Panc1 (cell line): ENCODE results near the gene SLCO2A1. TPM values are rescaled to one million over a fixed set of nuclear protein-coding genes. Genes with fewer than 3 reads are reported as not detected.

Source experiments
- ATAC-seq: fragments of 200-7000 bp; cut with Tn5 transposase; 2 replicates; pipeline ENCODE4 v1.9.1; 2020; ENCODE audit warnings: mild to moderate bottlenecking, moderate library complexity
- BruUV-seq: library from RNA; stranded (reverse); fragments of 400-500 nt; replicated peaks from 2 replicates; lab custom pipeline; 2021; lab: Mats Ljungman, UMichigan
- CTCF ChIA-PET: fragments of 300-600 bp; sonication (Branson Sonifier 250); formaldehyde crosslinking; loops from one replicate; lab custom pipeline; 2022; ENCODE audit warnings: antibody characterized with exemption; lab: Charles Lee
- POLR2A ChIA-PET: fragments of 300-600 bp; sonication (Branson Sonifier 250); formaldehyde crosslinking; loops from one replicate; lab custom pipeline; 2022; ENCODE audit warnings: antibody characterized with exemption; lab: Charles Lee
- DNase-seq: peaks from one replicate; pipeline ENCODE4 v3.0.0-alpha.2; 2010; ENCODE audit warnings: low read depth, low spot score
- H3K27ac ChIP-seq: 2 replicates; pipeline ENCODE4 v1.5.1; 2011; ENCODE audit warnings: mild to moderate bottlenecking, low read length, inconsistent platforms
- H3K27me3 ChIP-seq: fragments of 200-500 bp; sonication (Bioruptor generic); 2 replicates; pipeline ENCODE4 v1.6.0; 2014; ENCODE audit warnings: low read length, inconsistent platforms; ENCODE audit not compliant: control insufficient read depth, insufficient read depth
- H3K36me3 ChIP-seq: fragments of 200-500 bp; sonication (Bioruptor generic); 2 replicates; pipeline ENCODE4 v1.5.1; 2014; ENCODE audit warnings: inconsistent platforms, mild to moderate bottlenecking, low read length, moderate library complexity; ENCODE audit not compliant: control insufficient read depth, insufficient read depth
- H3K4me1 ChIP-seq: 2 replicates; pipeline ENCODE4 v1.5.1; 2011; ENCODE audit warnings: inconsistent platforms, mild to moderate bottlenecking, low read length, moderate library complexity; ENCODE audit not compliant: control insufficient read depth, insufficient read depth
- H3K4me3 ChIP-seq, 2 experiments: 2 replicates each; pipeline ENCODE4 v1.5.1; 2011 to 2012; ENCODE audit warnings: low read depth in 2 of 2, low read length in 2 of 2, mild to moderate bottlenecking in 2 of 2, inconsistent platforms in 1 of 2, moderate library complexity in 1 of 2
- H3K9me3 ChIP-seq: fragments of 200-500 bp; sonication (Bioruptor generic); 2 replicates; pipeline ENCODE4 v1.5.1; 2014; ENCODE audit warnings: low read depth, mild to moderate bottlenecking, inconsistent platforms, low read length, moderate library complexity; ENCODE audit not compliant: control insufficient read depth, insufficient read depth
- POLR2AphosphoS5 ChIP-seq: IDR thresholded peaks from 2 replicates; pipeline ENCODE4 v1.6.1; 2012; ENCODE audit warnings: mild to moderate bottlenecking, low read depth, low read length, moderate library complexity
- REST ChIP-seq, 2 experiments: IDR thresholded peaks; 2 replicates each; pipeline ENCODE4 v1.6.1; 2011 to 2012; ENCODE audit warnings: low read depth in 2 of 2, control low read depth in 1 of 2, low read length in 1 of 2, mild to moderate bottlenecking in 1 of 2, moderate library complexity in 1 of 2; ENCODE audit not compliant: insufficient read depth in 1 of 2
- SIN3A ChIP-seq: IDR thresholded peaks from 2 replicates; pipeline ENCODE4 v1.6.1; 2012; ENCODE audit warnings: low read depth, mild to moderate bottlenecking, low read length, moderate library complexity, borderline replicate concordance; ENCODE audit not compliant: insufficient read depth
- TCF7L2 ChIP-seq: IDR thresholded peaks from 2 replicates; pipeline ENCODE4 v1.6.1; 2011; ENCODE audit warnings: mild to moderate bottlenecking, low read depth, low read length, inconsistent platforms
- in situ Hi-C: cut with HindIII; loops from 2 replicates; pipeline ENCODE4 v1.10.0; 2016; ENCODE audit warnings: low sequenced_read_pairs, low pct_unique_long_range_greater_than_20kb
- intact Hi-C: fragments of 100-400 bp; cut with micrococcal nuclease; formaldehyde crosslinking; loops from one replicate; pipeline ENCODE4 v1.10.0; 2022; ENCODE audit not compliant: unreplicated experiment
- total RNA-seq: library from RNA; stranded (reverse); gene quantifications from one replicate; pipeline ENCODE4 v1.2.1, GENCODE V29; 2021; ENCODE audit not compliant: unreplicated experiment
- TF ChIP-seq, protein P1 (sequence below): fragments of 450-650 bp; IDR thresholded peaks from 2 replicates; pipeline ENCODE4 v1.5.1; 2017; ENCODE audit warnings: mild to moderate bottlenecking

SLCO2A1 gene
- total RNA-seq, 1 experiment from 2014 or later, result 0.62 TPM

DNA sequence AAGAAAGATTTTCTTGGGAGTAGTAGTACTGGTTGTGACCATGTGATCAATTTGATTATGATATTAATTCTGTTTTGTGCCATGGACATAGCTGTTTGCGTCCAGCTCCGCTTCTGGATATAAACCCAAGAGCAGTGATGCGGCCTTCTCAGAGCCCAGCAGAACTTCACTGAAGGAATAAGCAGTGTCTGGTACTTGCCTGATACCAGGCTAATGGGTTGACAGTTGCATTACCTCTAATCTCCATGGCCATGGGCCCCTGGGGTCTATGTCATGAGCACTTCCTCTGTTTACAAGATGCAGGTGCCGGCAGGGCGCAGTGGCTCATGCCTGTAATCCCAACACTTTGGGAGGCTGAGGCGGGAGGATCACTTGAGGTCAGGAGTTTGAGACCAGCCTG is 97.7 kb downstream of the SLCO2A1 start:
- H3K9me3 ChIP-seq, result no peaks in the 10 kb centered on the region
- no peak overlapping the region for H3K27ac ChIP-seq
- H3K4me3 ChIP-seq, result no peak overlapping the region
- POLR2A ChIA-PET, result no interaction called here
- BruUV-seq, result no TSS peak
- ATAC-seq, result no peak
- CTCF ChIA-PET, result interaction anchor here (0.5 kb wide), 1 partner anchor 375 kb away, joined by 3 read pairs; no protein-coding TSS in a partner anchor
- H3K27me3 ChIP-seq, result no peaks in the 10 kb centered on the region
- no peaks in the 10 kb centered on the region for H3K36me3 ChIP-seq
- TF ChIP-seq SIN3A (no peak), POLR2AphosphoS5 (no peak), REST (IDR thresholded peaks at IDR 0.05; ENCODE audit: insufficient read depth in 1 of 2, low read depth in 2 of 2, low read length in 1 of 2) (no peak), TCF7L2 (no peak)
- TF ChIP-seq, protein P1, sequence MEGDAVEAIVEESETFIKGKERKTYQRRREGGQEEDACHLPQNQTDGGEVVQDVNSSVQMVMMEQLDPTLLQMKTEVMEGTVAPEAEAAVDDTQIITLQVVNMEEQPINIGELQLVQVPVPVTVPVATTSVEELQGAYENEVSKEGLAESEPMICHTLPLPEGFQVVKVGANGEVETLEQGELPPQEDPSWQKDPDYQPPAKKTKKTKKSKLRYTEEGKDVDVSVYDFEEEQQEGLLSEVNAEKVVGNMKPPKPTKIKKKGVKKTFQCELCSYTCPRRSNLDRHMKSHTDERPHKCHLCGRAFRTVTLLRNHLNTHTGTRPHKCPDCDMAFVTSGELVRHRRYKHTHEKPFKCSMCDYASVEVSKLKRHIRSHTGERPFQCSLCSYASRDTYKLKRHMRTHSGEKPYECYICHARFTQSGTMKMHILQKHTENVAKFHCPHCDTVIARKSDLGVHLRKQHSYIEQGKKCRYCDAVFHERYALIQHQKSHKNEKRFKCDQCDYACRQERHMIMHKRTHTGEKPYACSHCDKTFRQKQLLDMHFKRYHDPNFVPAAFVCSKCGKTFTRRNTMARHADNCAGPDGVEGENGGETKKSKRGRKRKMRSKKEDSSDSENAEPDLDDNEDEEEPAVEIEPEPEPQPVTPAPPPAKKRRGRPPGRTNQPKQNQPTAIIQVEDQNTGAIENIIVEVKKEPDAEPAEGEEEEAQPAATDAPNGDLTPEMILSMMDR, result no peak
- no peak for DNase-seq
- H3K4me1 ChIP-seq, result no peaks in the 10 kb centered on the region; the same call in 1 of the 2 replicates
- intact Hi-C loops, result loop anchor here (5.0 kb wide), 2 partner anchors 130 to 280 kb away; no protein-coding TSS in a partner anchor
- in situ Hi-C loops, result no loop called here

DNA sequence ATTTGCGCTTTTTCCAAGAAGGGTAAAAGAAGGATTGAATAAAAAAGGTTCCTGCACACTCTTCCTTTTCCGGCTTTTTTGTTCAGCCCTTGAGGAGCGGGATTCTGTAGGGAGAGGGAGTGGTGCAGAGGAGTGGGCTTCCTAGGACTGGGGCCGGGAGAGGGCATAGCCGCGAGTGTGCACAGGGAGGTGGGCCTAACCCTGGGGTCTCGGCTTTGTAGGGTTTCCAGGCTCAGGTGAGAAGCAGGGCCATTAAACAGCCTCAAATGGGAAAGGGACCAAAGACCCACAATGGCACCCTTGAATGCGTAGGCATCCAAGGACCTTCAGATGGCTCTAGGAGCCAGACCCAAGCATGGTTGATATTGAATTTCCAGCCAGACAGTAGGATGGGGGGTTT is 98.6 kb downstream of the SLCO2A1 start:
- POLR2A ChIA-PET, result no interaction called here
- ATAC-seq (no peak), DNase-seq (no peak)
- H3K4me3 ChIP-seq, result no peak overlapping the region
- intact Hi-C loops, result loop anchor here (5.0 kb wide), 2 partner anchors 131 to 281 kb away; no protein-coding TSS in a partner anchor
- H3K36me3 ChIP-seq, result no peaks in the 10 kb centered on the region
- H3K9me3 ChIP-seq, result no peaks in the 10 kb centered on the region
- no TSS peak for BruUV-seq
- H3K27ac ChIP-seq, result no peak overlapping the region
- in situ Hi-C loops, result no loop called here
- TF ChIP-seq POLR2AphosphoS5 (no peak), TCF7L2 (no peak), SIN3A (no peak)
- TF ChIP-seq, protein P1, result no peak
- no peaks in the 10 kb centered on the region for H3K4me1 ChIP-seq
- CTCF ChIA-PET, result interaction anchor here (1.0 kb wide), 1 partner anchor 26 kb away, joined by 4 read pairs; no protein-coding TSS in a partner anchor
- H3K27me3 ChIP-seq, result no peaks in the 10 kb centered on the region
